ENCODE results near the gene P2RX6.
A peak's percentile ranks its signal among the peaks of the same experiment; 100 is the strongest.
"Not testable (repeated sequence)": the region's sequence is repeated elsewhere in the genome, so short reads cannot be mapped to it uniquely, and the experiment has no call there.

The P2RX6 gene

DNA sequence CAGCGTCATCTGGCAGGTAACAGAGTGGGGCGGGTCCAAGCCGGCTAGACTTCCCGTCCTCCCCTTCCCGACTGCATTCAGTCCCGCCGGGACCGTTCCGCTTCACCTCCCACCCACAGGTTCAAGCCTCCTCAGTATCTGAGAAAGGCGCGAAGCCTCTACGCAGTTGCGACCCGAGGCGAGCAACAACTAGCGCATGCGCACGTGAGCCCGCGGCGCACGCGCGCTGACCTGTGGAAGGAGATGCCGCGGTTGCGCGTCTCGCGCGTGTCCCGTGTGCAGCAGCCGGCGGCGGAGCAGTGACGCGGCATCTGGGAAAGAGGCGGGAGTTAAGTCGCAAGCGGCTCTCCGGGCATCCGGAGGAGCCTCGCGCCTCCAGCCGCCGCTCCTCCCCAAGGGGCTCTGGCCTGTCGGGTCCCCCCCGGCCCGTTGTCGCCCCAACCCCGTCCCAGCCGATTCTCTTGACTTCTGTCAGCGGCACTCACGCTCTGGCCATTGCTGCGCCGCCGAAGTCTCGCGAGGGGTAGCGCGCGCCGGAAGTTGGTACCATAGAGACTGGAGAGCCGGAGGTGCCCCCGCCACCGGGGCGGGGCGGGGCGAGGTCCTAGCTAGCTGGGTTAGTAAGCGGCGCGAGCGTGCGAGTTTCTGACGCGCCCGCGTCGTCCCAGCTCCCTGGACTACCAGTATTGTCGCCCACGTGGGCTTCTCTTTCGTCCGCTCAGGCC is 13.2 kb upstream of the P2RX6 start, which contains the start of gene THAP7:
TSS of gene THAP7 (minus strand) at position 518 of the 725 bp plus-strand sequence. CDS start at position 311, 207 bp downstream.
- no peaks in the 10 kb centered on the region for H3K9me3 Mint-ChIP-seq
- no peaks in the 10 kb centered on the region for H3K27me3 Mint-ChIP-seq
- H3K4me1 Mint-ChIP-seq (ENCODE audit: low read depth in 2 of 2), result peaks cover 22 to 27% of the 10 kb centered on the region in 2 donors
- peak within 1 kb of the TSS; percentile 99 to 100 for H3K27ac Mint-ChIP-seq
- H3K36me3 Mint-ChIP-seq (ENCODE audit: insufficient read depth), result peaks cover 51% of the 10 kb centered on the region
- DNase-seq (peak; percentile 94 to 96 (median 96)), ATAC-seq (replicated peaks) (peak; percentile 88)
- H3K4me3 Mint-ChIP-seq, result peak within 1 kb of the TSS; percentile 93 to 97

DNA sequence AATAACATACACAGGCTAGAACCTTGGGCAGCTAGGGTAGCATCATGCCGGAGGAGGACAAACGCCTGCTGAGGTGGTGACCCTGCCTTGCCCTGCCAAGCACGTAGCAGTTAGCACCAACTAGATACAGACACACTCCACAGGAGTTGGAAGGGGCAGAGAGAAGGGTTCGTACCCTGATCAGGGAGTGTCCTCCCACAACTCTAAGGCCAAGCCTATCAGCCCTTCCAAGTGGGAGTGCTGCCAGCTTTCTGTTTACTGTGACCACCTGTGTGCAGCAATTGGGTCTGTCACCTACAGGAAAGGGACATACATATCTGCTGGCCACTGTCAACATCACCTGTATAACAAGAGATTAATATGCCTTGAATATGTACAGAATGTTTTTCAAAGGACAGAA is 11.2 kb upstream of the P2RX6 start:
- Mint-ChIP-seq H3K27ac (peak overlapping the region in 1 of 2 donors; percentile 100), H3K36me3 (ENCODE audit: insufficient read depth) (peaks cover 36% of the 10 kb centered on the region)

DNA sequence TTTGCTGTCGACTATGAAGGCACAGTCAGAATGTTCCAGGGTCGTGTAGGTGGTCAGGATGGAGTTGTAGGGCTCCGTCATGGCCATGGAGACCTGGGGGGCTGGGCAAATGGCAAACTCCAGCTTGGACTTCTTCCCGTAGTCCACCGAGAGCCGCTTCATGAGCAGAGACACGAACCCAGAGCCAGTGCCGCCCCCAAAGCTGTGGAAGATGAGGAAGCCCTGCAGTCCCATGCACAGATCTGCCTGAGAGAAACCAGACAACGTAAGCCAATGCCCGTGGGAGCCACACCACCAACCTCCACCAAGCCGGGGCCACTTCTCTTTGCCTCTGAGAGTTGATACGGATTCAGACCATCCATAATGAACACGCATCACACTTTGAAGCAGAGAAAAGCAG is 5.8 kb upstream of the P2RX6 start:
- not testable (repeated sequence) for H3K27ac Mint-ChIP-seq; H3K36me3 Mint-ChIP-seq (ENCODE audit: insufficient read depth); H3K4me3 Mint-ChIP-seq; ATAC-seq (replicated peaks); DNase-seq; H3K4me1 Mint-ChIP-seq (ENCODE audit: low read depth in 2 of 2); H3K27me3 Mint-ChIP-seq; H3K9me3 Mint-ChIP-seq

More for the DNA sequence above, 11.2 kb upstream of the P2RX6 start:
- Mint-ChIP-seq H3K4me3 (peak overlapping the region; percentile 93 to 97), H3K9me3 (no peaks in the 10 kb centered on the region), H3K4me1 (ENCODE audit: low read depth in 2 of 2) (peaks cover 18 to 26% of the 10 kb centered on the region in 2 donors), H3K27me3 (no peaks in the 10 kb centered on the region)
- DNase-seq, result no peak
- no peak for ATAC-seq (replicated peaks)

DNA sequence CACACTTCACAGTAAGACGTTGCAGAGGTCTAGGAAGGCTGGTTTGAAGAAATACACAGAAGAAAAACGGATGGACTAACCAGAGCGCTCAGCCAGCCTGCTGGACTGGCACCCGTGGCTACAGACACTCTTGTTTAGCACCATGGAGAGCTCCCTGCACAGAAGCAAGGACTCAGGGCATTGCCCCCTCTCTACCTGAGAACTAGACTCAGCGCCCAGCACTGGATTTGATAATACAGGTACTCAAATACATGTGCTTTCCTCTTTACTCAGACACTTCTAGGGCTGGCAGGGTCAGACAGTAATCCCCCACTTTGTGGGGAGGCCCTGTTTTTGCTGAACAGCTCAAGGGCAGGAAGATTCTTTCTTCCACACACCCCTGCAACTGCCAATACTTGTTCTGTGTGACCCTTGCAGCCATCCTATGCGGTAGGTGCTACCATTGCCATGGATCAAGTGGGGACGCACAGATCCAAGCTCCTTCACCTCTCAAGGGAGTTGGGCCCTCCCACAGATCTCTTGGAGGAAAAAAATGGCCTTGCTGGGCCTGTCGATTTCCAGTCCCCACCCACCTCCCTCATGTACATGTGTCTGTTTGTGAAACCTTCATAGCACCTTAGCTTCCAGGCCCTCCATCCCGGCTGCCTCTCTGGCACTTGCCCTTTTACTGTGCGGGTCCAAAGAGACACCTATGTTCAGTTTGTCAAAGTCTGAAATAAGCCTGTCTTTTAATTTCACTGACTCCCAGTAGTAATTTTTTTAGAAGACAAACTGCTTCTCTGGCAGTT is 5.1 kb upstream of the P2RX6 start:
- no peak overlapping the region for H3K4me3 Mint-ChIP-seq
- H3K9me3 Mint-ChIP-seq, result no peaks in the 10 kb centered on the region
- peaks cover 11% of the 10 kb centered on the region for H3K36me3 Mint-ChIP-seq (ENCODE audit: insufficient read depth)
- H3K27ac Mint-ChIP-seq, result peak overlapping the region in 1 of 2 donors; percentile 10
- ATAC-seq (replicated peaks) (no peak), DNase-seq (peak in 1 of 3 experiments; percentile 22)
- no peaks in the 10 kb centered on the region for H3K27me3 Mint-ChIP-seq
- H3K4me1 Mint-ChIP-seq (ENCODE audit: low read depth in 2 of 2), result peaks cover 14 to 16% of the 10 kb centered on the region in 2 donors

DNA sequence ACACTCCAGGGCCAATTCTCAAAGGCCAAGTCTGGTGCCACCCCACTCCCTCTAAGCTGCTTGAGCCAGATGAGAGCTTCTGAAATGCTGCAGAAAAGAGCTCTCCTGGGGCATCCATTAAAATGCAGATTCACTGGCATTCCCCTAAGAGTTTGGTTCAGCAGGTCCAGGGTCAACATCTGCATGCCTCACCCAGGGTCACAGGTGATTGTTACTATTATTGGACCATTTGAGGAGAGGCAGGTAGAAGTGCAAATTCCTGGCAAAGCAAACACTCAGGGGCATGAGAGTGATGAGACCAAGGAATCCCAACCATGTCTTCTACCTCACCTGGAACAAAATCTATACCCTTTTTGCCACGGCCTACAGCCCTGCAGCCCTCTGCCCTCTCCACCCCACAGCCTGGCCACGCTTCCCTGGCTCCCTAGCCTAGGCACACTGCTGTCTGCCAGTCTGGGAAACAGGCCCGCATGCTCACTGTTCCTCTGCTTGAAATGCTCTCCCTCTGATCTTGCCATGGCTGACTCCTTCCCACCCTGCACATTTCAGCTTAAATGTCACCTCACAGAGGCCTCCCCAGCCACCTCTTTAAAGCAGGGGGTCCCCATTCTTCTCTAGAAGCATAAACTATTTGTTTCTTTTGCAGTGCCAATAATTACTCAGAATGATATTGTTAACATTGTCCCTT is 4.4 kb upstream of the P2RX6 start:
- Mint-ChIP-seq H3K9me3 (no peaks in the 10 kb centered on the region), H3K4me3 (no peak overlapping the region), H3K36me3 (ENCODE audit: insufficient read depth) (peaks cover 11% of the 10 kb centered on the region), H3K27me3 (no peaks in the 10 kb centered on the region), H3K4me1 (ENCODE audit: low read depth in 2 of 2) (peaks cover 20 to 23% of the 10 kb centered on the region in 2 donors), H3K27ac (peak overlapping the region in 1 of 2 donors; percentile 10)
- DNase-seq, result no peak
- ATAC-seq (replicated peaks), result no peak

DNA sequence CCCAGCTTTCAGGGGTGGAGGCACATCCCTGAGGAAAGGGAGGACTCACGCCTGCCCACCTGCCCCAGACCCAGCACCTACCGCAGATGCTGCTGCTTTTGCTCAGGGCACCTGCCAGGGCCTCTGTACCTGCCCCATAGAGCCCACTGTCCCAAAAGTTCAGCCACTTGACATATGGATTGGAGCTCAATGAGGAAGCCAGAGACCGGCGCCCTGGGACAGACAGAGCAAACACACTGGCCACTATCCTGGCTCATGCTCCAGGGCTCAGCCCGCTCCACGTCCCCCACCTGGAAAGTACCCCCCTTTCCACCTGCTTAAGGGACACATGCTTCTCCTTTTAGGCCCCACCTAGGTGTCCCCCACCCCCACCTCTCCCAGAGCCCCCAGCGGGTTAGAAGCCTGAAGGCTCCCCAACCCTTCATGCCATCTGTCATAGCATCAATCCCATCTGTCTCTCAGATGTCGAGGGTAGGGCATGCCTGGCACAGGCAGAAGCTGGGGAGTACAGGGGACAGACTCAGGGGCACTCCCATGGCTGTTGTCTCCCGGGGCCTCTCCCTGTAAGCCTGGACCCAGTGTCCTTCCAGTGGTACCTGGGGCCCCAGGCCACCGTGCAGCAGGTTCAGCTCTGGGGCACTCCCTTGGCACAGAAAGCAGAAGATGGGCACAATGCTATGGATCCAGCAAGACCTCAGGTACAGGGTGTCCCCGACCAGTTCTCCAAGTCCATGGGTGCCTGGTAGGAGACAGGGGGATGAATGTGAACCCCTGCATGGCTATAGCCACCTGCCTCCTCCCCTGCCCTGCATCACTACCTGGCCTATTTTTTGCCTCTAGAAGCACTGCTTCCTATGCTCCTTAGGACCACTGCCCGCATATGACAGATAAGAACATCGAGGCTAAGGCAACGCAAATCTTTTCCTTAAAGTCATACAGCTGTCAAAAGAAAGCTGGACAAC is 2.2 kb upstream of the P2RX6 start:
- Mint-ChIP-seq H3K9me3 (no peaks in the 10 kb centered on the region), H3K36me3 (ENCODE audit: insufficient read depth) (peaks cover 8% of the 10 kb centered on the region), H3K27me3 (no peaks in the 10 kb centered on the region), H3K4me1 (ENCODE audit: low read depth in 2 of 2) (peaks cover 20 to 30% of the 10 kb centered on the region in 2 donors), H3K4me3 (peak overlapping the region; percentile 80 to 88), H3K27ac (peak overlapping the region; percentile 92 to 98)
- DNase-seq, result no peak
- ATAC-seq (replicated peaks), result no peak

DNA sequence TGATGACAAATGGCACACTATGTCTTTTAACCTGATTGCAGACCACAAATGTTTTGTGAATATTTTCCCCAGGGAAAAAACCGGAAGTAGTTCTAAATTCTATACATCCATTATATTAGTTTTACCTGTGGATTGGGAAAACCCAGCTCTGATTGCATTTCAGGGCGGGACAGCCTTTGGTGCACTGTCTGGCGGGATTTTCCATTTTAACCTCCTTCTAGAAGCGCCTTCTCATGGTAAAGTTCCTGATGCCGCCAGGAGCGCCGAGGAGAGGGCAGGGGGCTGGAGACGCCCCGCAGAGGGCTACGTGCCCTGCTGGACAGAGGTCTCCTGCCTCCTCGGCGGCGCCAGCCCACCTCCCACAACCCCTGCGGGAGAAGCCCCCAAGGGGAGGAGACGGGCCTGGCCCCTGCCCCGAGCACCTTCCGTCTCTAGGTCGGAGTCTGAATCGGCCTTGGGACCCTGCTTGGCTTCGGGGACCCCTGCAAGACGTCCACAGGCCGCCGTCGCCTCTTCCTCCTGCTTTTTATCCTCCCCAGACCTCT is 1.2 kb upstream of the P2RX6 start:
- ATAC-seq (replicated peaks) (no peak), DNase-seq (no peak)
- Mint-ChIP-seq H3K4me3 (peak overlapping the region; percentile 80 to 88), H3K4me1 (ENCODE audit: low read depth in 2 of 2) (peaks cover 20 to 33% of the 10 kb centered on the region in 2 donors), H3K27me3 (no peaks in the 10 kb centered on the region), H3K27ac (peak overlapping the region; percentile 92 to 98), H3K36me3 (ENCODE audit: insufficient read depth) (peaks cover 8% of the 10 kb centered on the region), H3K9me3 (no peaks in the 10 kb centered on the region)

DNA sequence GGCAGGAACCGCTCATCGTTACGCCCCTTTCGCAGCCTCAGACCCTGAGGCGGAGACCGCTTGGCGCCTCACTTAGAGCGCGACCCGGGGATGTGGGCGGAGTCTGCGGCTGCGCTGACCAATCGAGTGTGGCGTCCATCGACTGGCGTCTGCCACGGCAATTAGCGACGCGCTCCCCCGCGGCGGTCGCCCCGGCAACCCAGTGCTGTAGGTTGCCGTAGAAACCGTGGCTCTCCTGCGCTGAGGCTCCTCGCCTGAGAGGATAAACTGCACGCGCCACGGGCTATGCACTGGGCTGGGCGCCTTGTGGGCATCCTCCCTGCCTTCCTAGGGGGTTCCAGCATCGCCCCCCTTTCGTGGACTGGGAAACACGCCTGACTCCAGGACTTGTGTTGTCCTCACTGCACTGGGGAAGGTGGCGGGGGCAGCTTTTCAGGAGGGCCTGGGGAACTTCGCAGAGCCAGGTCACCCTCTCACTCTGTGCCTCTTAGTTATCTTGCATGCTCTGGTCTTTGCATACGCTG is 701 bp upstream of the P2RX6 start:
- Mint-ChIP-seq H3K9me3 (no peaks in the 10 kb centered on the region), H3K4me3 (peak overlapping the region; percentile 80 to 88)

DNA sequence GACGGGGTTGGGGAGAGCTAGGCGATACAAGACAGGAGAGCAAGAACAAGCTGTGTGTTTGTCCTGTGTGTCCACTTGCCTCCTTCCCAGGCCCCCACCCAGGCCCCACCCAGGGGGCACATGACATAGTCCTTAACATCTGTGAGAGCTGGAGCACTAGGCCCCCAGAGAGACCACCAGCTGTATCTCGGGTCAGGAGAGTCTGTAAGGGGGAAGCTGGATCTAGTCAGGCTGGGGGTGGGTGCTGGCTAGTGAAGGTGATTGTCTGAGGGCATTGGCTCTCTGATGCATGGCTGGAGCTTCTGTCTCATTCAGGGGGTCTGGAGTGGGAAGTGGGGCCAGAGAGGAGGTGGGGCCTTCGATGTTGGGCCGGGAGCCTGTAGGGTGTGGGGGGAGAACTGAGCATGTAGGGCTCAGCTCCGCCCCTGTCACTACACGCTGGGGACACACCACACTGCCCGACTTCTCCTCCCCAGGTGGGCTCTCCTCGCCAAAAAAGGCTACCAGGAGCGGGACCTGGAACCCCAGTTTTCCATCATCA is 571 bp downstream of the P2RX6 start:
- Mint-ChIP-seq H3K27ac (peak overlapping the region; percentile 92 to 98), H3K36me3 (ENCODE audit: insufficient read depth) (peaks cover 8% of the 10 kb centered on the region), H3K4me3 (peak overlapping the region in 1 of 2 donors; percentile 80), H3K4me1 (ENCODE audit: low read depth in 2 of 2) (peaks cover 20 to 30% of the 10 kb centered on the region in 2 donors), H3K27me3 (no peaks in the 10 kb centered on the region), H3K9me3 (no peaks in the 10 kb centered on the region)
- no peak for DNase-seq
- no peak for ATAC-seq (replicated peaks)

More for the DNA sequence above, 701 bp upstream of the P2RX6 start:
- Mint-ChIP-seq H3K27me3 (no peaks in the 10 kb centered on the region), H3K36me3 (ENCODE audit: insufficient read depth) (peaks cover 8% of the 10 kb centered on the region), H3K4me1 (ENCODE audit: low read depth in 2 of 2) (peaks cover 20 to 33% of the 10 kb centered on the region in 2 donors), H3K27ac (peak overlapping the region; percentile 92 to 98)
- DNase-seq, result peak; percentile 81 to 89 (median 87)
- peak; percentile 92 for ATAC-seq (replicated peaks)

DNA sequence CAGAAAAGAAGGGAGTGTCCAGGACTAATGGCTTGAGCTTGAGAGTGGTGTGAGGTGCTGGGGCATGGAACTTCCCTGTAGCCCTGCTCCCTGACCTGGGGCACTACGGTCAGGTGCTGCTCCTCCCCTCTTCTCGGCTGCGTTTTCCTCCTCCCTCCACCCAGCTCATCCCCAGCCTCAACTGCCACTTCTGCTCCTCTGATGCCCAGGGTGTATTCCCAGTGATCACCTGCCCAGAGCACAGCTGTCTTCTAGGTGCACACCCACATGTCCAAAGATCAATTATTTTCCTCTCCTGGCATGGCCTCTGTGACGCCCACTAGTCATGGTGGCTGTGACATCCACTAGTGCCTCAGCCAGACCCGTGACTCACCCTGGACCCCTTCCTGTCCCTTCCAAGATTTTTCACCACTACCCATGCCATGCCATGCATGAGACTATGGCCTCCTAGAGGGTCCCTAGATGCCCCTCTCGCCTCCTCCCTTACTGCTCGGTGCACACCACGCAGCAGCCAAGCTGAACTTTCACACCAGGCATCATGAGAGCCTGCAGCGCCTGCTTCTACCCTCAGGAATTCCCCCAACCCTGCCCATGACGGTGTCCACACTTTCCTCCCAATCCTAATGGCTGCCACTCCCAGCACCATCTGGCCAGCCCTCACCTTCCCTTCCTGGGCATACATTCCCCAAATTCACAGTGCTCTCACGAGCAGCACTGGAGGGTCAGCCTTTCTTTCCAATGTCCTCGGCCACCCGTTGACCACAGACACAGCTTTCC is 1.9 kb downstream of the P2RX6 start:
- Mint-ChIP-seq H3K4me1 (ENCODE audit: low read depth in 2 of 2) (peaks cover 20 to 30% of the 10 kb centered on the region in 2 donors), H3K4me3 (peak overlapping the region in 1 of 2 donors; percentile 44), H3K27ac (peak overlapping the region; percentile 92 to 98), H3K27me3 (no peaks in the 10 kb centered on the region), H3K9me3 (no peaks in the 10 kb centered on the region), H3K36me3 (ENCODE audit: insufficient read depth) (peaks cover 8% of the 10 kb centered on the region)
- no peak for DNase-seq
- ATAC-seq (replicated peaks), result no peak

DNA sequence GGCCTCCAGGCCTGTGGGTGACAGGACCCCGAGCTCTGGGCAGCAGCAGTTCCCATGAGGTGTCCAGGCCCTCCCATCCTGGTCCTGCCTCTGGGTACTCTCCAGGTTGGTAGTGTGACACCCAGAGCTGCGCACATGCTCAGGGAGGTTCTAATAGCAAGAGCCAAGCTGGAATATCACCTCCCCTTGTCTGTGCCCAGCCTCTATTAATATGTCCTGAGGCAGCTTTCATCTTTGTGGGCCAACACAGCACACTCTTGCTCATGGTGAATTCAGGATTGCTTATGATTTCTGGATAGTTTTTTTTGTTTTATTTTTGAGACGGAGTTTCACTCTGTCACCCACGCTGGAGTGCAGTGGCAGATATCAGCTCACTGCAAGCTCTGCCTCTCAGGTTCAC is 3.3 kb downstream of the P2RX6 start:
- DNase-seq, result no peak
- H3K27me3 Mint-ChIP-seq, result no peaks in the 10 kb centered on the region
- H3K36me3 Mint-ChIP-seq (ENCODE audit: insufficient read depth), result peaks cover 8% of the 10 kb centered on the region
- no peak for ATAC-seq (replicated peaks)
- peak overlapping the region in 1 of 2 donors; percentile 98 for H3K27ac Mint-ChIP-seq
- no peak overlapping the region for H3K4me3 Mint-ChIP-seq
- no peaks in the 10 kb centered on the region for H3K9me3 Mint-ChIP-seq
- peaks cover 20 to 28% of the 10 kb centered on the region in 2 donors for H3K4me1 Mint-ChIP-seq (ENCODE audit: low read depth in 2 of 2)
